Activated CD4-positive, alpha-beta T cell treated with anti-CD3 and anti-CD28 coated beads for 24 hours (primary cell): ENCODE measurements around the gene EIF5A2.
"Not testable (repeated sequence)": the region's sequence is repeated elsewhere in the genome, so short reads cannot be mapped to it uniquely, and the experiment has no call there.

ENCODE experiments used
- DNase-seq, 2 donors: peaks; one replicate each; pipeline ENCODE4 v3.0.0-alpha.2; 2020; ENCODE audit warnings: low read depth in 2 of 2

EIF5A2 gene

GRCh38 chr3:170908235-170909116, at the start of gene EIF5A2:
TSS of gene EIF5A2 (minus strand) at chr3:170908637. CDS start at chr3:170907806, 831 bp downstream.
- peak; percentile 92 to 94 for DNase-seq

GRCh38 chr3:170956647-170957046, 48.2 kb upstream of the EIF5A2 start:
- DNase-seq, result no peak

DNA sequence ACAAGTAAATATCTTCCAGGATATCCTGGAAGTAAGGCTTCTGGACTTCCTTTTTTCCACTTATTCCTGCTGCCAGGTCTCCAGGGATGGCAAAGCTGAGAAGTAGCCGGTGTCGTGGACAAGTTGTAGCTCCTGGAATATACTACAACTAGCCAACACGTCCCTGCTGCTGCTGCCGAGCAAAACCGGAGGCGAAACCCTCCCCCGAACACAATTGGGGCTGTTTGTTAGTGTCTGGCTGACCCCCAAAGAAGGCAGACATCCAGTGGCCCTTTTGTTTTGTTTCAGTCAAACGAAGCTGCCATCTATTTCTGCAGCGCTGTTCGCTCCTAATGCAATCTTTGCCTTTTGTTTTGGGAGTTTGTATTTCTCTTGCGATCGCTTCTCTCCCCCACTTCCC, 45.3 kb upstream of the EIF5A2 start:
- no peak for DNase-seq

- DNase-seq, result no peak
Measured at GRCh38 chr3:170953229-170953628, 44.8 kb upstream of the EIF5A2 start.

GRCh38 chr3:170949211-170949610, 40.8 kb upstream of the EIF5A2 start:
- no peak for DNase-seq

DNA sequence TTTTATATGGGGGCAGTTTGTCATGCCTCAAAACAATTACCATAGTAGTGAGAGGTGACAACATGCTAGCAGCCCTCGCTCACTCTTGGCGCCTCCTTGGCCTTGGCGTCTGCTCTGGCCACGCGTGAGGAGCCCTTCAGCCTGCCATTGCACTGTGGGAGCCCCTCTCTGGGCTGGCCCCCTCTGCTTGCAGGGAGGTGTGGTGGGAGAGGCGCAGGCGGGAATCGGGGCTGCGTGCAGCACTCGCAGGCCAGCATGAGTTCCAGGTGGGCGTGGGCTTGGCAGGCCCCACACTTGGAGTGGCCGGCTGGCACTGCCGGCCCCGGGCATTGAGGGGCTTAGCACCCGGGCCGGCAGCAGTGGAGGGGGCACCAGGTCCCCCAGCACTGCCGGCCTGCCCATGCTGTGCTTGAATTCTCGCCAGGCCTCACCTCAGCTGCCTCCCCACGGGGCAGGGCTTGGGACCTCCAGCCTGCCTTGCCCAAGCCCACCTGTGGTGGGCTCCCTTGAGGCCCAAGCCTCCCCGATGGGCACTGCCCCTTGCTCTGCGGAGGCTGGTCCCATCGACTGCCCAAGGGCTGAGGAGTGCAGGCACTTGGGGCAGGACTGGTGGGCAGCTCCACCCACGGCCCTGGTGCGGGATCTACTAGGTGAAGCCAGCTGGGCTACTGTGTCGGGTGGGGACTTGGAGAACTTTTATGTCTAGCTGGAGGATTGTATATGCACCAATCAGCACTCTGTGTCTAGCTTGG, 38.8 kb upstream of the EIF5A2 start:
- no peak for DNase-seq

DNA sequence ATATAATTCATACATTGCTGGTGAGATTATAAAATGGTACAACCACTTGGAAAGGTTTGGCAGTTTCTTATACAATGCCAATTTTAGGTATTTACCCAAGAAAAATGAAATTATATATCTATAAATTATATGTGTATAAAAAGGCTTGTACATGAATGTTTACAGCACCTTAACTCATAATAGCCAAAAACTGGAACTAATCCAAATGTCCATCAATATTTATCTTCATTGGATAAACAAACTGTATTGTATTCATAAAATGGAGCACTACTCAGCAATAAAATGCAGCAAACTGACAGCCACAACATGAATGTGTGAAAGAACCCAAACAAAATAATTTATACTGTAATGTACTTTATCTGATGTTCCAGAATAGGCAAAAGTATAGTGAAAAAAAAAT, 33.6 kb upstream of the EIF5A2 start:
- no peak for DNase-seq

- no peak for DNase-seq
Measured at GRCh38 chr3:170941551-170941950, 33.1 kb upstream of the EIF5A2 start.

DNA sequence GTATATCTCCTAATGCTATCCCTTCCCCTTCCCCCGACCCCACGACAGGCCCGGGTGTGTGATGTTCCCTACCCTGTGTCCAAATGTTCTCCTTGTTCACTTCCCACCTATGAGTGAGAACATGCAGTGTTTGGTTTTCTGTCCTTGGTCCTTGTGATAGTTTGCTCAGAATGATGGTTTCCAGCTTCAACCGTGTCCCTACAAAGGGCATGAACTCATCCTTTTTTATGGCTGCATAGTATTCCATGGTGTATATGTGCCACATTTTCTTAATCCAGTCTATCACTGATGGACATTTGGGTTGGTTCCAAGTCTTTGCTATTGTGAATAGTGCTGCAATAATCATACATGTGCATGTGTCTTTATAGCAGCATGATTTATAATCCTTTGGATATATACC, 24.6 kb upstream of the EIF5A2 start:
- not testable (repeated sequence) for DNase-seq

- DNase-seq, result not testable (repeated sequence)
Measured at GRCh38 chr3:170923553-170923952, 15.1 kb upstream of the EIF5A2 start.

GRCh38 chr3:170918715-170919114, 10.3 kb upstream of the EIF5A2 start:
- DNase-seq, result no peak

DNA sequence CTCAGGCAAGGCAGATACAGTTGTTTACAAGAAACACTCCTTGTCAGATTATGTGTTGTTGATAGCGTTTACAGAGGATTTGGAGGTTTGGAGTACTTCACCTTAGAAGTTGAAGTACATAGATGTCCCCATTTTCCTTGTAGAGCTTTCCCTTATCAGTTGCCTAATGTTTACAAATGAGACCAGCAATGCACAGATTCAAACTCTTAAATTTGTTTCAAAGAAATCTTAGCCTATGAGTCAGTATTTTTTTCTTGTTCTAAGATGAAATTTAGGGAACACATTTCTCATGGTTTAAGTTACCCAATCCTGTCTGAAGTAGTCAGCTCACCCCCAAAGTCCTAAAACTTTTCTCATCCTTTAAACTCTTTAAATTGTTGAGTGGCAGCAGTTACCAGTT, 6.3 kb upstream of the EIF5A2 start:
- no peak for DNase-seq

DNA sequence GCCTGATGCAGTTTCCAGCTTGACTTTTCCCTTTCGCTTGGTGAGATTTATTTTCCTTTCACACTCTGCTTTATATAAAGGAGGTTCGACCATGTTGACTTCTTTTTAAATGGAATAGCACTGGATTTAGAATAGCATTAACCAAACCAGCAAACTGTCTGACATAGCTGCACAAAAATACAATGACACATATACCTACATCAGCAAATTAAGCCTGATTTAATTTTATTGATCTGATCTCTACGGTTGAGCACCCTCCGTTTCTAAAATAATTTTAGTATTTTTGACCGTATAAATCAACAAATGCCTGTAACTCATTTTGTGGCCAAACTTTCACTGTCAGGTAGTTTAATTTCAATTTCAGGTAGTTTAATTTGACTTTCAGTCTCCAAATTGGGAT, 5.8 kb upstream of the EIF5A2 start:
- DNase-seq, result no peak

DNA sequence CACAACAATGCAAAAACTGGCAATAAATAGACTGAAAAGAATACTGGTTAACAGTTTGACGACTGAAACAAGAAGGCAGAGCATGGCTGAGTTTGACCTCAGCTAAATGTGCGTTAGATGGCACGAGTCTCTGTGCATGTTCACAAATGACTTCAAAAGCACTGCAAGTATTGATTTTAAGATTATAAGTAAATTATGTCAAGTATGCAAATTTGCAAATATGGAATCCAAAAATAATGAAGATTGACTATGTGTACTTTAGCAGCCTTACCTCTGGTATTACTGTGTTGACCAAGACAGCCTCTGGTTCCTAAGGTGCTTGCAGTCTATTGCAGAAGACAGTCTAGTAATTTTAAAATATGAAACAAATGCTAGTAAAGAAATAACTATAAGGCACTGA, 2.6 kb upstream of the EIF5A2 start:
- DNase-seq, result no peak

DNA sequence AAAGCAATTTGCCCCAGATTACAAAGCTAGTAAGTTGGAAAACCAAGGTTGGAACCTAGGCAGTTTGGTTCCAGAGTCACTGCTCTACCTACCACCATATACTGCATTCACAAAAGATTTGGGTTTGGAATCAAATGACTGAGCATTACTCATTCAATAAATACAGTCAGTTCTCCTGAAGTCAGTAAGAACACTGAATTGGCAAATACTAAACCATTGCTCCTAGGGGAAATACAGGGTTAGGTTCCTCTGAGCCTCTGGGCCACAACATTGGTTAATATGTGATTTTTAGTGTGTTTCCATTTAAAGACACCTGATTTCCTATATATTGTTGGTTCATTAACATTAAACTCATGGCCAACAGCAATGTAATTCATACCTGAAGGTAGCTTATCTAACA, 2.1 kb upstream of the EIF5A2 start:
- no peak for DNase-seq

GRCh38 chr3:170909129-170909903, 879 bp upstream of the EIF5A2 start:
- DNase-seq, result no peak

DNA sequence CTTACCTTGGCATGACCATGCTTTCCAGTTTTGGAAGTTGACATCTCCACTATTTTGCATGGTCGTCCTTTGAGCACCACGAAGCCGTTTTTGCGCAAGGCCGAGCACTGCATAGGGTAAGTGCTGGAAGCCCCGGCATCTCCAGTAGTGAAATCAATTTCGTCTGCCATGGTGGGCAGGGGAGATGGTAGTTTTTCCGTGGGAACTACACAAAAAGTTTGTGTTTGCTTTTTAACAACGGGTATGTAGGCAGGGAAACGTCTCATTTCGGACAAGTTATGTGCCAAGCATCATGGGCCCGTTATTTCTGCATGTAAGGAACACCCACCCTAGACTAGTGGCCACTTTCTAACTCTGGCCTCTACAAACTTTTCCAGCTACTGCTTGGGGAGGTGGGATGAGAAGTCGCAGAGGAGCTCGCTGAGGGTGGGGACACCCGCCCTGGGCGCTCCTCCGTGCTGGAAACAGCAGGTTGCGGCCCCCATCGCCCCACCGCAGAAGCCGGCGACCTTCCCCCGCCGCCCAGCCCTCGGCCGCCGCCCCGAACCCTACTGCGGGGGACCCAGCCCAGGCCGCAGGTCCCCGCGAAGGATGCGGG, 701 bp downstream of the EIF5A2 start:
- DNase-seq, result no peak

DNA sequence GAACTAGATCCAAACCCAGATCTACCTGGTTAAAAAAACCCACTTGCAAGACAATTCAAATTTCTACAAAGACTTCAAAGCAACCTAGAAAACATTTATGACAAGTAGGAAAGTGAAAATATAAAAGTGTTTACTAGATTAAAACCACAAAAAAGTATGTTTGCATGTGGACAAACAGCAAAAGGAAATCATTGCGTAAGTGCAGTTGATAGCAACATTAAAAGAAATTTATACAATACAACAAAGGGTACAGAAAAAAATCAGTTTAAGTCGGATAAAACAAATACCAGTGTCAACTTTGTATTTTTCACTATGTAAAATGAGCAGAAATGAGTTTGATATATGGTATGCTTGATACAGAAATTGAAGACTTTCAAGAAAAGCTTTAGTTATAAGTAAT, 2.6 kb downstream of the EIF5A2 start:
- no peak for DNase-seq

DNA sequence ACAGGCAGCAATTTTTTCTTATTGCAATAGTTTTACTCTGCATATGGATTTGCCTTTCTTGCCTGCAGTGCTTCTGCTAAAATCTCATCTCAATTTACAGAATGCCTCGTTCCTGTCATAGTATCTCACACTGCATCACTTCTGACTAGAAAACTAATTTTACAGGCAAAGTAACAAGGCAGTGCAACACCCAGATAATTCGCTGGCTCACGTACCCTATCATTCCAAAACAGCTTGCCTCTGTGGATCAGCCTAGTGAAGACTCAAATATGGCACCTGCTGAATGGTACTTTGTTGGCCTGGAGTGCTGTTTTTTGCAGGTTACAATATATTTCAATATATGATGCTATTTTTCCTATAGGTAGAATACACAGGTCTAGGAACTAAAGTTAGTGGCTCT, 5.3 kb downstream of the EIF5A2 start:
- no peak for DNase-seq

- DNase-seq, result no peak
Measured at GRCh38 chr3:170899455-170899854, 9.0 kb downstream of the EIF5A2 start.

DNA sequence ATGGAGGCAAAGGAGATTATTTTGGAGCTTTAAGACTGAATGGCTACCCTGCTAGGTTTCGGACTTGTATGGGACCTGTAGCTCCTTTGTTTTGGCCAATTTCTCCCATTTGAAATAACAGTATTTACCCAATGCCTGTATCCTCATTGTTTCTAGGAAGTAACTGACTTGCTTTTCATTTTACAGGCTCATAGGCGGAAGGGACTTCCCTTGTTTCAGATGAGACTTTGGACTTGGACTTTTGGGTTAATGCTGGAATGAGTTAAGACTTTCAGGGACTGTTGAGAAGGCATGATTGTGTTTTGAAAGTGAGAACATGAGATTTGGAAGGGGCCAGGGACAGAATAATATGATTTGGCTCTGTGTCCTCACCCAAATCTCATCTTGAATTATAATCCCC, 10.5 kb downstream of the EIF5A2 start:
- DNase-seq, result no peak

- DNase-seq, result not testable (repeated sequence)
Measured at GRCh38 chr3:170897199-170897598, 11.2 kb downstream of the EIF5A2 start.
